ENCODE results near the gene MOCOS.
"Not testable (repeated sequence)": the region's sequence is repeated elsewhere in the genome, so short reads cannot be mapped to it uniquely, and the experiment has no call there.

Gene MOCOS

DNA sequence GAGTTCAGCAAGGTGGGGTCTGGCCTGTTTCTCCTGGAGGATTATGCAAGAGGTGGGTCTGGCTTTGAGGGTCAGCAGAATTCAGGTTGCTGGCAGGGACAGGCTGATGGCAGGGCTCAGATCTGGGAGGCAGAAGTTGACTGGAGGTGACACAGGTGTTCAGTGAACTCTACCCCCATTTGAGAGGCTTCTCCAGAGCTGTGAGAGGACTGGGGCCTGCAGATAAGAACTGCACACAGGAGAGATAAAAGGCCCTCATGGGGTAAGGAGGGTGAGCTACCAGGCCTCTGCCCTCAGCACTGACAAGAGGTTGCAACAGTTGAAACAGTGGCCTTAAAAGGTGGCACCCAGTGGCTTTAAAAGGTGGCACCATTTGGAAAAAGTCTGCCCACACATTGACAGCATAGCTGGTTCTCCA lies 13.1 kb downstream of the MOCOS start:
- no peak for DNase-seq (ENCODE audit: low read depth)

DNA sequence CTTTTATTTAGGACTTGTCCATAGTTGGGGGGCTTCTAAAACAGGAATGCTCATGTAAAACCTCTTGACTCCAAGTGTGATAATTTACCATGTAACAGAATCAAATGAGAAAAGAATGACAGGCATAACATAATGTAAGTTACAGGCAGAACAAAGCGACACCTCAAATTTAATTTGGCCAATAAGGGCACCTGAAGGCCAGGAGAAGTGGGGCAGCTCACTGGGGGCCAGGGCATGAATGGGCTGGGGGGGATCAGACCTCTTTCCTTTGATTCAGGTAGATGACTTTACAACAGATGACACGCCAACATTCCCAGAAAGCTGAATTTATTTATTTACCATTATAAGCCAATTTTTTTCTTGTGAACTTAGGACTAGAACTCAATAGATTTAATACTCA lies 14.5 kb downstream of the MOCOS start:
- no peak for DNase-seq (ENCODE audit: low read depth)

DNA sequence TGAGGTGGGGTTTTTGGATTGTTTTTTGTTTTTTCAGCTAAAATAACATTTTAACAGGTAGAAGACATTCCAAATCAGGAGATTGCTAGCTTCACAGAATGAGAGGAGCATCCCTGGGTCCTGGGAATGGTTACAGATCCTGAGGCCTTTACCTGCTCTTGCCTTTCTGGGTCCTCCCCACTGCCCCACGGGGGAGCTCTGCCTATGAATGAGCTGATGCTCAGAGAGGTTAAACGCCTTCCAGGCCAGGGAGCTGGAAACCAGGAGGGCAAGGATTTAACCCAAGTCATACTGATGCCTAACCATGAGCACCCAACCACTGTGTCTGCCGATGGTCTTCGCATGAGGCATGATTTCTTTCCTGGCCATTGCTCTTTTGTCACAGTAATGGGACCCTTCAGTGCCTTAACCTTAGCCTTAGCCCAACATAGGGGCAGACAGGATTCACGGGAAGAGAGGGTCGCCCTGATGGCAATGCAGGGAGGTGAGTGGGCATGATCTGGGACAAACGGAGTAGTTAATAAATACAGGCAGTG lies 16.1 kb downstream of the MOCOS start:
- DNase-seq (ENCODE audit: low read depth), result no peak

DNA sequence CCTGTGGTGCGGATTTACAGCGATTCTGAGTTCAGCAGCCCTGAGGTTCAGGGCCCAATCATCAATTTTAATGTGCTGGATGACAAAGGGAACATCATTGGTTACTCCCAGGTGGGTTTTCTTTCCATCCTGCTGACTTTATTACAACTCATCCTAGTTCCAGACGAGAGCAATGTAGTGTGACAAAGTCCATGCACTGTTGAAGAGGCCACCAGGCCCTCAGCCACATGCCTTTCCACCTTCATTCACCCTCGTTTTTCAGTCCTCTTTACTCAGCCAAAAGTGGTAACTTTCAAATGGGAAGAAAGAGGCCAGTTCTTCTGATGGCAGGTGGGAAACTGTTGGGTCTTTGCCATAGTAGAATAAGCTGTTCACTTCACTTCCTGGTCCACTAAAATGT lies 17.9 kb downstream of the MOCOS start:
- DNase-seq (ENCODE audit: low read depth), result no peak

DNA sequence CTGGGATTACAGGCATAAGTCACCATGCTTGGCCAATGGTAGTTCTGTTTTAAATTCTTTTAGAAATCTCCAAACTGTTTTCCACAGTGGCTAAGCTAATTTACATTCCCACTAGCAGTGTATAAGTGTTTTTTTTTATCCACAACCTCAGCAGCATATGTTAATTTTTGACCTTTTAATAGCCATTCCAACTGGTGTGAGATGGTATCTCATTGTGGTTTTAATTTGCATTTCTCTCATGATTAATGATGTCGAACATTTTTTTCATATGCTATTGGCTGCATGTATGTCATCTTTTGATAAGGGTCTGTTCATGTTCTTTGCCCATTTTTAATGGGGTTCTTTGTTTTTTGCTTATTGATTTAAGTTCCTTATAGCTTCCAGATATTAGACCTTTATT lies 20.0 kb downstream of the MOCOS start:
- no peak for DNase-seq (ENCODE audit: low read depth)

DNA sequence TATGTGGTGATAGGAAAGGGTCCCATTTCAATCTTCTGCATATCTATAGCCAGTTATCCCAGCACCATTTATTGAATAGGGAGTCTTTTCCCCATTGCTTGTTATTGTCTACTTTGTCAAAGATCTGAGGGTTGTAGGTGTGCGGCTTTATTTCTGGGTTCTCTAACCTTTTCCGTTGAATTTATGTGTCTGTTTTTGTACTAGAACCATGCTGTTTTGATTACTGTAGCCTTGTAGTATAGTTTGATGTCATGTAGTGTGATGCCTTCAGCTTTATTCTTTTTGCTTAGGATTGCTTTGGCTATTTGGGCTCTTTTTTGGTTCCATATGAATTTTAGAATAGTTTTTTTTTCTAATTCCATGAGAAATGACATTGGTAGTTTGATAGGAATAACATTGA lies 20.7 kb downstream of the MOCOS start:
- not testable (repeated sequence) for DNase-seq (ENCODE audit: low read depth)

DNA sequence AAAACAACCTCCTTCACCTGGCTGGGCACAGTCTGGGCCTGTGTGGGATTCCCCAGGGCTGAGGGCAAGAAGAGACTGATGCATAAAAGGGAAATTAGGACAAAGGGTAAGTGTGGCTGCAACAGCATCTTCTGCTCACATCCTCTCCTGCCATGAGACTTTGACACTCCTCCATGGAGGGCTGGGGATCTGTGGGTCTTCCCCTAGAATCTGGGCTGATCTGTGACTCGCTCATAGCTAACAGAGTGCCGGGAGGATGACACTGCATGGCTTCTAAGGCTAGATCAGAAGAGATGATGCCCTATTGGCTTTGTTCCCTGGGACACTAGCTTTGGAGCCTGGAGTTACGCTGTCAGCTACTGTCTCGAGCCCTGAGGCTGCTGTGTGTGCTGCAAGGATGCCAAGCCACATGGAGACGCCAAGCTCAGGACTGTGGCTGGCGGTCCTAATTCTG lies 24.3 kb downstream of the MOCOS start:
- DNase-seq (ENCODE audit: low read depth), result no peak

DNA sequence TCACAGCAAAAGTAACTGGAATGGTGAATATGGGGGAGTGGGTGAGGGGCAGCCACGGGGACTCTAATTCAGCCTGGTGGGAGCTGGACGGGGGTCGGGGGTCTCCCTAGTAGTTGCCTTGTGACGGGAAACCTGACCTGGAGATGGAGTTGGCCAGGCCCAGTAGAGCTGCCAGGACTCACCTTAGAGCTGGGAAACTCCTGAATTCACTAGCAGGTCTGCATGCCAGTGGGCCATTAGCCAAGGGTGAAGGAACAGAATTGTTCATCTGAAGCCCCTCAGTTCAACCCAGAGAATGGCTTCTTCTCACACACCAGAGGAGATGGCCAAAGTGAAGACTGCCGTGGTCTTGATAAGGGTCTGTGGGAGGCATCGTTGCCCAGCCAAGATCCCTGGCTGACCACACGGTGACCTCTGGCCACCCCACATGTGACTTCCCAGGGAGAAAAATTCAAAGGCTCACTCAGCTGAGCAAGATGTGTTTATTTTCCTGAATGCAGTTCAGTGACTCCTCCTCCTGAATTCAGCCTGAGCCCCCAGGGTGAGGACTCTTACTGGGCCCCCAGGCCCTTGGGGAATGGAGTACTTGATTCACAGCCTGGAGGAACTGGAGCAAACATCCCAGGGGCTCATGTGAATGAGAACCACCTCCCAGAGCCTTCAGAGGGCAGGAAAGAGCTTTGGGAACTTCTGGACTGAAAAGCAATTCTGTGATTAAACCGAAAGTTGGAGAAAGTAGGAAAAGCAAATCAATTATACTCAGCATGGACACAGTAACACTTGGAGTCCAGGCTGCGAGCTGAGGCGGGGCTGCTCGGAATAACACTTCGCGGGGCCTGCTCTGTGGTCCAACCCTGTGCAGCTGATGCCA lies 25.2 kb downstream of the MOCOS start:
- no peak for DNase-seq (ENCODE audit: low read depth)

DNA sequence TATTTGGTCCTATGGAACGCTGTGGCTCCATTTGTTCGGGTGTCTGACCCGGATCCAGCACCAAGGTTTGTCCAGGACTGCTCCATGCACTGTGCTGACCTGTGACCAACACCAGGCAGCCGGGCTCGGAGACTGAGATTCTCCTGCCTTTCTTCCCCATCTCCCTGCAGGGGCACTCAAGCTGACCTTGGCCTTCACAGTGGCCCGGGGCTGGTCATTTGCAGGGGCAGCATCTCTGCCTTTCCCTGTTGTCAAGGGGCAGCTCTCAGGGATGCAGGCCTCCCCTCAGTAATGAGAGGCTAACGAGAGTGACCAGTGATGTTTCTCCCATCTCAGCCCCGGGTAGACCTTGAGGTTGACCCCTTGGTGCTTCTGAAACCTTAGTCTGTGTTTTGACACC lies 27.5 kb downstream of the MOCOS start:
- DNase-seq (ENCODE audit: low read depth), result no peak

DNA sequence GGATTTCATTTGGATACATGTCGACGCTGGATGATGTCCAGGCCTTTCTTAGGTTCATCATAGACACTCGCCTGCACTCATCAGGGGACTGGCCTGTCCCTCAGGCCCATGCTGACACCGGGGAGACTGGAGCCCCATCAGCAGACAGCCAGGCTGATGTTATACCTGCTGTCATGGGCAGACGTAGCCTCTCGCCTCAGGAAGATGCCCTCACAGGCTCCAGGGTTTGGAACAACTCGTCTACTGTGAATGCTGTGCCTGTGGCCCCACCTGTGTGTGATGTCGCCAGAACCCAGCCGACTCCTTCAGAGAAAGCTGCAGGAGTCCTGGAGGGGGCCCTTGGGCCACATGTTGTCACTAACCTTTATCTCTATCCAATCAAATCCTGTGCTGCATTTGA lies 28.3 kb downstream of the MOCOS start:
- no peak for DNase-seq (ENCODE audit: low read depth)

DNA sequence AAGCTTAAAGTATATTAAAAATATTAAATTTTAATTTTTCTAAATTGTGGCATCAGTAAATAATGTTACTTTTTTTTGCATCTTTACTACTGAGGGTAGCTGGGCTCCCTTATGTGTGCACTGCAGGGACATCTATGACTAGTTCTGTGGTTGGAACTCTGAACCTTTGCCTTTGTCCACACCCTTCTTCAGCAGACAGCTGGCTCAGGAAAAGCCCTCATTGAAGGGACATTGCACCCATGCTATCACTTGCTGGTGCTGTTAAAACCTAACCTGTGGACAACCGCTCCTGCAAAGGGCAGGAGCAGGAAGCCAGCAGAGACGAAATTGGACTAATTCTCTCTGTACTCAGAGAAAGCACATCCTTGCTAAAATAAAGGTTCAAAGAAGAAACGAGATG lies 30.1 kb downstream of the MOCOS start:
- DNase-seq (ENCODE audit: low read depth), result no peak

DNA sequence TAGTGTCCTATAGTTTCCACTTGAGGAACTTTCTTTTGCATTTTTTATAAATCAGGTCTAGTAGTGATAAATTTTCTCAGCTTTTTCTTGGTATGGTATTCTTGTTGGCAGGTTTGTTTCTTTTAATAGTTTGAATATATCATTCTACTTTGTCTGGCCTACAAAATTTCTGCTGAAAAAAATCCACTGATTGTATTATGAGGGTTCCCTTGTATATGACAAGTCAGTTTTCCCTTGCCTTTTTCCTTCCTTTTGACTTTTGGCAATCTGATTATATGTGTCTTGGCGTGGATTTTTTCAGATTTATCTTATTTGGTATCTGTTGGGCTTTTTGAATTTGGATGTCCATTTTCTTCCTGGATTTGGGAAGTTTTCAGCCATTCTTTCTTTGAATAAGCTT lies 41.9 kb downstream of the MOCOS start:
- DNase-seq (ENCODE audit: low read depth), result no peak

DNA sequence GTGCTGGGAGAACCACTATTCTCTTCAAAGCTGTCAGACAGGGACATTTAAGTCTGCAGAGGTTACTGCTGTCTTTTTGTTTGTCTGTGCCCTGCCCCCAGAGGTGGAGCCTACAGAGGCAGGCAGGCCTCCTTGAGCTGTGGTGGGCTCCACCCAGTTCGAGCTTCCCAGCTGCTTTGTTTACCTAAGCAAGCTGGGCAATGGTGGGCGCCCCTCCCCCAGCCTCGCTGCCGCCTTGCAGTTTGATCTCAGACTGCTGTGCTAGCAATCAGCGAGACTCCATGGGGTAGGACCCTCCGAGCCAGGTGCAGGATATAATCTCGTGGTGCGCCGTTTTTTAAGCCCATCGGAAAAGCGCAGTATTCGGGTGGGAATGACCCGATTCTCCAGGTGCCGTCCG lies 53.2 kb downstream of the MOCOS start:
- DNase-seq (ENCODE audit: low read depth), result not testable (repeated sequence)

DNA sequence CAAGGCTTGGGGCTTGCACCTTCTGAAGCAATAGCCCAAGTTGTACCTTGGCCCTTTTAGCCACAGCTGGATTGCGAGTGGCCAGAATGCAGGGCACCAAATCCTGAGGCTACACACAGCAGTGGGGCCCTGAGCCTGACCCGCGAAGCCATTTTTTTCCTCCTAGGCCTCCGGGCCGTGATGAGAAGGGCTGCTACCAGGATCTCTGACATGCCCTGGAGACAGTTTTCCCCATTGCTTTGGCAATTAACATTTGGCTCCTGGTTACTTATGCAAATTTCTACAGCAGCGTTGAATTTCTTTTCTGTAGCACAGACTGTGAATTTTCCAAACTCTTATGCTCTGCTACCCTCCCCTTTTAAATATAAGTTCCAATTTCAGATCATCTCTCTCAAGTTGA lies 54.5 kb downstream of the MOCOS start:
- no peak for DNase-seq (ENCODE audit: low read depth)

DNA sequence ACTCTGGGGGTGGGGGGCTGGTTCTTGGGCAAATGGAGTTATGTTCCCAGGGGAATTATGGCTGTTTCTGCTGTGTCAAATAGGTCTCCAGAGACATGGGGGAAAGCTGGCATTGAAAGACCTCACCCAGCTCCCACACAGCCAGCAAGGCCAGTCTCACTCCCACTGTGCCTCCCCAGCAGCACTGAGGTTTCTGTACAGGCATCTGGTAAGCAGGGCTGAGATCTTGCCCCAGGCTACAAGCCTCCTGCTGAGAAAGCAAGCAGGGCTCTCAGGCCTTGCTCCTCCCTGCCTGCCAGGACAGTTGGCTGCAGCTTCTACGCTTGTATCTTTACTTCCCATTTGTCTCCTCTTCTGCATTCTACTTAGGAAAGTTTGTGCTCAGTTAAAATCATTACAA lies 59.7 kb downstream of the MOCOS start:
- DNase-seq (ENCODE audit: low read depth), result no peak

DNA sequence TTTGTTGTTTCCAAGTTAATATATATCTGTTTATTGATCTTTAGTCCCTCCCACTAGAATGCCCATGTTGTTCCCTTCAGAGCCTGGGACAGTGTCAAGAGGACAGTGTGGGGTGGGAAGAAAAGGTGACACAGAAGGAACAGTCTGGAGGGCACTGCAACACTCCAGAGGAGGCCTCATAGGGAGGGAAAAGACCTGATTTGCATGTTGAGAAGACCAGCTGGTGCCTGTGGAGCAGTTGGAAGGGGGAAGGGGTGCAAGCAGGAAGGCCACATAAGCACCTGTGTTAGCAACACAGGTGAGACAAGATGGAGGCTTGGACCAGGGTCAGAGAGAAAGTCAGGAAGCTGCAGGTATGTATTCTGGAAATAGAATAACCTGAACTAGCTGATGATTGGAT lies 62.1 kb downstream of the MOCOS start:
- DNase-seq (ENCODE audit: low read depth), result no peak

DNA sequence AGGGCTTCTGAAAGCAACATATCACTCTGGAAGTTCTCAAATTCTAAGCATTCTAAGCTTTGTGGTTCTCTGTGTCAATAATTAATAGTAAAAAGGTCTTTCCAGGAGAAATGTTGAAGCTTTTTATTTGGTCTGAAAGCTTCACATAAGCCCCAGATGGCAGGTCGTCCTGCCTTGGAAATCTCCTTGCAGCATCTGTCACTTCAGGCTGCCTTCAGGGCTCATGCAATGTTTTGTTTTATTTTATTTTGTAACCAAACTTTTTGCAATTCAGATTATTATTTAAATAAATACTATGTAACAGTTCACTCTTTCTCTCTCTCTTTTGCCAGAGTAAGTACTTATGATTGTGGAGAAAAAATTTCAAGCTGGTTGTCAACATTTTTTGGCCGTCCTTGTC lies 63.5 kb downstream of the MOCOS start:
- no peak for DNase-seq (ENCODE audit: low read depth)

DNA sequence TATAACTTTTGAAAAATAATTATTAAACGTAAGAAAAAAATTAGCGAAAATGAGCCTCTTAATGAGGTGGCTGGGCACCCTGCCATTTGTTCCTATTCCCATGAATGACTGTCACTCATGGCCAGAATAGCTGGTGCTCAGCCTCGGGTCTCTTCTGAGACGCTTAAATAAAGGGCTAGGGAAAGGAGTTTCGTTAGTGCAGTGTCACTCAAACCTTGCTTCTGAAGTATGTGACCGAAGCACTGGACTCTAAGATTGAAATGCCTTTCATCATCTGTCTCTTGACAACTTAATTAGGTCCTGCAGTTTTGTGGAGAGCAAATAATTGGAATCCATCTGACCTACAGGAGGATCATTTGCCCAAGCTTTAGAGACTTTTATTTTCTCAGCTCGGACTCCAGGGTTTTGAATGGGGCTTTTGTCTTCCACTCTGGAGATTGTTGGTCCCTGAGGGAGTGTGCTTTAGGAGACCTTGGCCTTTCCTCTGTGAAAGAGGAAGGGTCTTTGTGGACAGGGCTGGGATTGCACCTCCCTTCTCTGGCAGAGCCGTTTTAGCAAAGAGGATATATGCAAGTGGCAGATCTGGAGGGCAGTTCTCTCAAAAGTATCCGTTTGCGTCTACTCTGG lies 67.9 kb downstream of the MOCOS start:
- DNase-seq (ENCODE audit: low read depth), result no peak

DNA sequence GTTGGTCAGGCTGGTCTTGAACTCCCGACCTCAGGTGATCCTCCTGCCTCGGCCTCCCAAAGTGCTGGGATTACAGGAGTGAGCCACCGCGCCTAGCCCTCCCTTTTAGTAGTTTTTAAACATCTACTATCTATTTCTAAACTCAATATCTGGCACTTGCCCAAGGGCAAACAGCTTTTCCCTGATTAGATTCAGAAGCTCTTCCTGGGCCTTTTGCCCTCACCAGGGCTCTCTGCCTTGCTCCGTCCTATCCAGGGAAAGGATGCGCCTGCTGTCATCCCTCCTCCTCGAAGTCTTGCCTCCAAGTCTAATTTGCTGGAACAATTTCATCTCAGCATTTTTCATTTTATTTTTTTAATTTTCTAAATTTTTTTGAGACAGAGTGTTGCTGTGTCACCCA lies 68.8 kb downstream of the MOCOS start:
- DNase-seq (ENCODE audit: low read depth), result no peak

DNA sequence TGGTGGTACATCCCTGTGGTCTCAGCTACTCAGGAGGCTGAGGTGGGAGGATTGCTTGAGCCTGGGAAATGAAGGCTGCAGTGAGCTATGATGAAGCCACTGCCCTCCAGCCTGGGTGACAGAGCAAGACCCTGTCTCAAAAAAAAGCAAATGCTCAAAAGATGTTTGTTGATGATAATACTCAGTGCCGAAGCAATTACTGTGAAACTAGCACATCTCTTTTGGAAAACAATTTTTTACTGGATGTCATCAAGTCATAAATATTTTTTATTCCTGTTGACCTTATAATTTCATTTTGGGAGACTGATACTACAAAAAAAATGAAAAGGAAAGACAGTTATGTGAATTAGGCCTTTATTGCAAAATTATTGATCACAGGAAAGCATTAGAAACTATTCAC lies 75.7 kb downstream of the MOCOS start:
- DNase-seq (ENCODE audit: low read depth), result no peak

DNA sequence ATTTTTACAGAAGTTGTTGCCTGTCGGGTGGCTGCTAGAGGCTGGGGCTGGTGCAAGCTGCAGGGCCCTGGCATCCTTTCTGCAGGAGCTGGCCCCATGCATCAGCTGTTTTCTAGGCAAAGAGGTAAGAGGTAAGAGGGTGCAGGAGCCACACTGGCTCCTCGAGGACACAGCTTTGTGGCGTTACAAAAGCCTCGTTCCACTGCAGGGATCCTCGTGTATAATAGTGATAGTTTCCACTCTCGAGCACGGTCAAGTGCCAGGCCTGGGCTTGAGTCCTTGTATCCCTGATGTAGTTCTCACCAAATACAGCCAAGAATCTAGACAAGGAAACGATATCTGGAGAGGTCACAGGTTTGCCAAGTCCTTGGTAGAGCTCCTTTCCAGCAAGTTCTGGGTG lies 77.0 kb downstream of the MOCOS start:
- DNase-seq (ENCODE audit: low read depth), result no peak

DNA sequence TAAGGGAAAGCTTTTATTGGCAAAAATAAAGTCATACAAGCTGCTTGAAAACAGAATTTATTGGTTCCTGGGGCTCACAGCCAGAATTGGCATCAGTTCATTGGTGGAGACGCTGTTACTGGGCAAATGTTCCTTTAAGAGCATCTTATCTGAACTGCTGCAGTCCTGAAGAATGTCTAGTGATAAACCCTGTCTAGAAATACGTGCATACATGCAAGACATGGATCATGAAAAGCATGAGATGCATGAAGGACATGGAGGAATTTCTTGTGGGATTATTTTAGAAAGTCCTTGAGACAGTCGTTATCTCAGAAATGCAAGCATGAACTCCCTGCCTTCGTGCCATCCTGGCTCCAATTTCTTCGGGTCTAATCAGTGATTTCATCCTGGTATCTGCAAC lies 77.7 kb downstream of the MOCOS start:
- DNase-seq (ENCODE audit: low read depth), result no peak

DNA sequence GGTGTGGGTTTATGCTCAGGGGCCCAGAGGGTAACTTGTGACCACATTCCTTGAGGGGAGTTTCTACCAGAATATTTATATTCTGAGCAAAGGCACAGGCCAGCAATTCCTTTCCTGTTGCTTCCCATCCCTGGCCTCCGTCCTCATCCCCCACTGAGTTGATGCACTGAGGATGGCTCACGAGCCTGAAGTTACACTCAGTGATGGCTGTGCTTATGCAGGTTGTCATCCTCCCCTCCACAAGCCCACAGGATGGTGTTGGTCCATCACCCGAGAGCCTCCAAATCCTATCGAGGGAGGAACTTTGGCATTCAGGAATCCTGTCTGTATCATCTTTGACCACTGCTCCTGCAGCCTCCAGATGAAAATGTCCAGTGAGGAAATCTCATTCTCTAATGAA lies 81.9 kb downstream of the MOCOS start:
- DNase-seq (ENCODE audit: low read depth), result no peak

DNA sequence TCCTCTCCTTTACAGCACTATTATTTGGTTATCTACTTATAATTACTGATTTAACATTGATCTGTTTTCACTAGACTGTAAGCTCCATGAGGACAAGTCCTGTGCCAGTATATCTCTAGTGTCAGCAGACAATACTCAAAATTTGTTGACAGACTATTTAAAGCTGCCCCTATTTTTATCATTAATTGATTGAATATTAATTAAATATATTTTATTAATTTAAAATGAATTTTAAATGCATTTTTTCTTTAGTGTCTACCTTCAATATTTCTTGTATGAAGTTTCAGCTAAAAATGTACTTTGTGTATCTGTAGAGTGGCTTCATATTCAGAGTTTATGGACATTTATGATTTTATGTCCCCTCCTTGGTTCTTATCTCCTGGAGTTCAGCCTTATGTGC lies 83.9 kb downstream of the MOCOS start:
- DNase-seq (ENCODE audit: low read depth), result no peak

All from activated T-helper 9 cell treated with anti-CD3 and anti-CD28 coated beads, Interleukin-2, amount 50 U/mL, for 16 hours (primary cell).